ENCODE data around the gene CRADD. TPM values are rescaled to one million over a fixed set of nuclear protein-coding genes. Genes with fewer than 3 reads are reported as not detected.
A peak's percentile ranks its signal among the peaks of the same experiment; 100 is the strongest.

CRADD gene
- total and polyA plus RNA-seq, 2 of the 4 experiments (the other 2 are of a cell fraction): 11.1 to 14.0 TPM

- TF ChIP-seq USF2 (IDR thresholded peaks at IDR 0.05; ENCODE audit: low read depth, low read length): no peak
These were observed 82.4 kb downstream of the CRADD start (continued) for GRCh38 chr12:93759512-93760081.

GRCh38 chr12:93760275-93760875, 83.2 kb downstream of the CRADD start:
- no peaks in the 10 kb centered on the region for H4K20me1 ChIP-seq (ENCODE audit: insufficient read depth, low read length)
- H3K9me1 ChIP-seq (ENCODE audit: insufficient read depth, low read length): peaks cover 10% of the 10 kb centered on the region
- in situ Hi-C loops (cut with MboI; ENCODE audit: low sequenced_read_pairs): no loop called here
- no peak for DNase-seq
- H3K27ac ChIP-seq (ENCODE audit: insufficient read depth, low read length): no peak overlapping the region
- peak overlapping the region; percentile 92; the same call in 1 of the 3 replicates for H2BK15ac ChIP-seq (ENCODE audit: low read depth, low read length)
- peak overlapping the region; percentile 67 for H2BK20ac ChIP-seq (ENCODE audit: low read depth, low read length)
- H3K4me1 ChIP-seq (ENCODE audit: control insufficient read depth, insufficient read depth, low read length): peaks cover 11% of the 10 kb centered on the region
- dilution Hi-C loops (cut with HindIII; ENCODE audit: low sequenced_read_pairs, unreplicated experiment): no loop called here
- POLR2A ChIA-PET (ENCODE audit: unreplicated experiment): no interaction called here
- H4K91ac ChIP-seq (ENCODE audit: insufficient read depth, low read depth, low read length): no peak overlapping the region
- H3K18ac ChIP-seq (ENCODE audit: low read depth, low read length): no peak overlapping the region; the same call in 1 of the 2 replicates
- H4K5ac ChIP-seq (ENCODE audit: low read depth, low read length): peak overlapping the region; percentile 23; the same call in 1 of the 2 replicates
- H3K56ac ChIP-seq (ENCODE audit: extremely low read depth, insufficient read depth, low read length): no peak overlapping the region
- no peak overlapping the region for H2BK5ac ChIP-seq (ENCODE audit: low read depth, low read length, poor library complexity, severe bottlenecking)
- peak overlapping the region; percentile 87 for H2AK5ac ChIP-seq (ENCODE audit: low read depth, low read length)
- no peak overlapping the region for H2AK9ac ChIP-seq (replicated peaks; ENCODE audit: low read depth, low read length, poor library complexity)
- no peak overlapping the region for H3K9ac ChIP-seq (ENCODE audit: low read depth, low read length)
- intact Hi-C loops (cut with micrococcal nuclease): no loop called here
- no peak overlapping the region for H2AFZ ChIP-seq (replicated peaks; ENCODE audit: low read length, poor library complexity)
- peak overlapping the region; percentile 38; the same call in 1 of the 2 replicates for H2BK120ac ChIP-seq (ENCODE audit: low read depth, low read length)
- H3K14ac ChIP-seq (replicated peaks; ENCODE audit: low read depth, low read length): peak overlapping the region; percentile 67
- peaks cover 9 to 17% of the 10 kb centered on the region in 2 experiments; a peak in 3 of 4 replicates for H3K79me1 ChIP-seq (ENCODE audit: low read depth in 1 of 2, low read length in 2 of 2)
- no peak overlapping the region for H3K4me3 ChIP-seq (ENCODE audit: insufficient read depth, low read depth, low read length)
- no peaks in the 10 kb centered on the region; the same call in 1 of the 2 replicates for H3K9me3 ChIP-seq (ENCODE audit: control insufficient read depth, insufficient read depth, low read length)
- H3K4me2 ChIP-seq (ENCODE audit: low read depth, low read length): no peak overlapping the region
- no peak overlapping the region; a peak in 1 of 4 replicates for H4K8ac ChIP-seq (ENCODE audit: low read depth in 2 of 2, low read length in 2 of 2)
- no peaks in the 10 kb centered on the region for H3K27me3 ChIP-seq (ENCODE audit: control insufficient read depth, insufficient read depth, low read length)
- H3K4ac ChIP-seq (ENCODE audit: low read depth, low read length): peak overlapping the region; percentile 69; the same call in 1 of the 2 replicates
- CTCF ChIA-PET: interaction anchor here (0.6 kb wide), 1 partner anchor 187 kb away, joined by 3 read pairs; no protein-coding TSS in a partner anchor
- no peak for ATAC-seq (ENCODE audit: low read depth)
- 0 out of 2 replicates have a peak overlapping the region, but pooled peaks have one; percentile 7 for H3K23ac ChIP-seq (ENCODE audit: low read depth, low read length)
- WGBS, 2 experiments (ENCODE audit: extremely low coverage in 2 of 2, insufficient read length in 1 of 2): no CpG with 5 or more reads among the region's 3 CpGs
- TF ChIP-seq MAZ (IDR thresholded peaks at IDR 0.05; ENCODE audit: borderline replicate concordance, low read depth, low read length) (no peak), RCOR1 (IDR thresholded peaks at IDR 0.05; ENCODE audit: insufficient replicate concordance, low read length) (no peak), CTCF (conservative IDR thresholded peaks at IDR 0.05; ENCODE audit: low read depth, low read length) (no peak), CEBPB (IDR thresholded peaks at IDR 0.05; ENCODE audit: low read depth, low read length) (no peak), RAD21 (IDR thresholded peaks at IDR 0.05; ENCODE audit: low read length) (no peak), BHLHE40 (IDR thresholded peaks at IDR 0.05; ENCODE audit: low read depth, low read length) (no peak), USF2 (IDR thresholded peaks at IDR 0.05; ENCODE audit: low read depth, low read length) (no peak)
- no TSS peak for BruUV-seq (replicated peaks)
- H3K36me3 ChIP-seq (ENCODE audit: control insufficient read depth, insufficient read depth, low read length): no peaks in the 10 kb centered on the region

Data from IMR-90 (cell line).